GM21723 (cell line): ENCODE results near the gene KRTAP19-2.
"Not testable (repeated sequence)": the region's sequence is repeated elsewhere in the genome, so short reads cannot be mapped to it uniquely, and the experiment has no call there.

ENCODE experiments used
- ATAC-seq: cut with Tn5 transposase; IDR thresholded peaks from one replicate; pipeline ENCODE4 v1.9.1; 2021; ENCODE audit warnings: mild to moderate bottlenecking, moderate library complexity; ENCODE audit not compliant: unreplicated experiment

The KRTAP19-2 gene, protein sequence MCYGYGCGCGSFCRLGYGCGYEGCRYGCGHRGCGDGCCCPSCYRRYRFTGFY

DNA sequence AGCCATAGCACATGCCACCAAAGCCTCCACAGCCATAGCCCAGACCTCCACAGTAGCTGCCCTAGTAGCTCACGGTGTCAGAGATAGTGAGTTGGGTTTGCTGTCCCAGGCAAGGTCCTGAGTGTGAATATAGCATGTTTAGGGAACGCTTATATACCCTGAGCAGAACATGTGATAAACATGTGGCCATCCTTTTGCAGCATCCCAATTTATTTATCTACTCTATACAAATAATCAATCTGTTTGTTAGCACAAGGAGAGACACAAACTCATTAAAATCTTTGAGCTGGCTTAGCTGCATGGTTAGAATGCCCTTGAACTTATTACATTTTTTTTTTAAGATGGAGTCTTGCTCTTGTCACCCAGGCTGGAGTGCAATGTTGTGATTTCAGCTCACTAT, at the start of gene KRTAP19-2:
Gene KRTAP19-2, minus strand, starts transcription at position 101 of the 400 bp plus-strand sequence. Its CDS starts 88 bp downstream, at position 13.
- no peak for ATAC-seq

DNA sequence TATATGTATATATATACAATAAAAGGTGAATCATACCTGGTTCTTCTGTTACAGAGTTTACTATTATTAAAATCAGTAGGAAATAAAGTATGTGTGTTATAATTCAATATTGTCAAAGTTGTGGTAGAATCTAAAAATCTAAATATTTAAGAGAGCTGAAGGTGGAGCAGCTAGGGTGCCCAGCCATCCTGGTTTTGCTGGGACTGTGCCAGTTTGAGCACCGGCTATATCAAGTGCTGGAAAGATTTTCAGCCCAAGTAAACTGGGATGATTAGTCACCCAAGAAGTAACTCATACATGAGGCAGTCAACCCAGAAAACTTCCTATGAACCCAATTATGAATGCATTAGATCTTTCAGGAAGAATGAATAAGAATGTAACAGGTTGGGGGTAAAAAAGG, 31.6 kb upstream of the KRTAP19-2 start:
- no peak for ATAC-seq

DNA sequence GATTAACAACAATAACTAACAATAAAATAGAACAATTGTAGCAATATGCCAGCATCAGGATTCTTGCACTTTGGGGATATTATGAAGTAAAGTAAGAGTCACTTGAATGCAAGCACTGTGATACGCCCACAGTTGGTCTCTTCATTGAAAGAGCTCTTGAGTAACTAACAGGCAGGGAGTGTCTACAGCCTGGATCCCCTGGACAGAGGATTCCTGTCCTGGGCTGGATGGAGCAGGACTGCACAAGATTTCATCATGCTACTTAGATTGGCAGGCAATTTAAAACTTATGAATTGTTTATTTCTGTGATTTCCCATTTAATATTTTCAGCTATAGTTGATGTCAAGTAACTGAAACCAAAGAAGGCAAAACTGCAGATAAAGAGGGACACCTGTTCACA, 28.4 kb upstream of the KRTAP19-2 start:
- ATAC-seq: no peak

DNA sequence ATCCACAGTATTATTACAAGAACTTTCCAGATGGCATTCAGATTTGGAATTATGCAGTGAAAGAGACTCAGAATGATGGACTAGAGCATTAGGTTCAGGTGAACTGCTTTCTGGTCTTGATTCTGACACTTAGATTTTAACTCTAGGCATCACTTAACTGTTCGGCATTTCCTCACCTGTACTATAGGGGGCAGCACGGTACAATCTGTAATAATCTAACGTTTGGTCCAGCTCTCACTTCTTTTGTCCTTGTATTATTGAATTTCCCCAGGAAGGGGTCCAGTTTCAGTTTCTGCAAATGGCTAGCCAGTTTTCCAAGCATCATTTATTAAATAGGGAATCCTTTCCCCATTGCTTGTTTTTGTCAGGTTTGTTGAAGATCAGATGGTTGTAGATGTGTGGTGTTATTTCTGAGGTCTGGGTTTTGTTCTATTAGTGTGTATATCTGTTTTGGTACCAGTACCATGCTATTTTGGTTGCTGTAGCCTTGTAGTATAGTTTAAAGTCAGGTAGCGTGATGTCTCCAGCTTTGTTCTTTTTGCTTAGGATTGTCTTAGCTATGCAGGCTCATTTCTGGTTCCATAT, 18.5 kb upstream of the KRTAP19-2 start:
- ATAC-seq: not testable (repeated sequence)

DNA sequence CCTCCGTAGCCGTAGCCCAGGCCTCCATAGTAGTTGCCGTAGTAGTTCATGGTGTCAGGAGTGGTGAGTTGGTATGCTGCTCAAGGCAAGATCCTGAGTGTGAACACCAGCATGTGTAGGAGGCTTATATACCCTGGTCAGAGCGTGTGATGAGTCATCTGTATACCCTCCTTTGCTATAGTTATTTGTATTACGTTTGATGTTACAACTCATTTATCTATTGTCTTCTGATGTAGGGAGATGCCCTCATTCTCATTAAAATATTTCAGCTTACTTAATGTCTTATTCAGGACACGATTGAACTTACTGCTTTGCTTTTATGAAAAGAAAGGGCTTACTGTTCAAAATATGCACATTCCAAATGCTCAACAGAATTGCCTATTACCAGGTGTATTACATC, 14.8 kb upstream of the KRTAP19-2 start, which contains the start of gene KRTAP19-5:
Gene KRTAP19-5, minus strand, starts transcription at position 101 of the 400 bp plus-strand sequence. Its CDS starts 51 bp downstream, at position 50.
- ATAC-seq: no peak

DNA sequence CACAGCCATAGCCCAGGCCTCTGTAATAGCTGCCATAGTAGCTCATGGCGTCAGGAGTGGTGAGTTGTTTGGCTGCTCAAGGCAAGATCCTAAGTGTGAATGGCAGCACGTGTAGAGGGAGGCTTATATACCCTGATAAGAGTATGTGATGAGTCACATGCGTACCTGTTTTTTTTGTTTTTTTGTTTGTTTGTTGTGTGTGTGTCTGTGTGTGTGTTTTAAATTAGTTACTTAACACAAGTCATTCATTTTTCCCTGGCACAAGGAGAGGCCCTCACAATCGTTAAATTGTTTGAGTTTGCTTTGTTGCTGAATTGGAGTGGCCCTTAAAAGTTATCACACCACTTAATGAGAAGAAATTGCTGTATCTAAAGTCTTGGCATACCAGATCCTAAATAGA, 9.8 kb upstream of the KRTAP19-2 start, which contains the start of gene KRTAP19-4:
Gene KRTAP19-4, minus strand, starts transcription at position 101 of the 400 bp plus-strand sequence. Its CDS starts 55 bp downstream, at position 46.
- no peak for ATAC-seq

DNA sequence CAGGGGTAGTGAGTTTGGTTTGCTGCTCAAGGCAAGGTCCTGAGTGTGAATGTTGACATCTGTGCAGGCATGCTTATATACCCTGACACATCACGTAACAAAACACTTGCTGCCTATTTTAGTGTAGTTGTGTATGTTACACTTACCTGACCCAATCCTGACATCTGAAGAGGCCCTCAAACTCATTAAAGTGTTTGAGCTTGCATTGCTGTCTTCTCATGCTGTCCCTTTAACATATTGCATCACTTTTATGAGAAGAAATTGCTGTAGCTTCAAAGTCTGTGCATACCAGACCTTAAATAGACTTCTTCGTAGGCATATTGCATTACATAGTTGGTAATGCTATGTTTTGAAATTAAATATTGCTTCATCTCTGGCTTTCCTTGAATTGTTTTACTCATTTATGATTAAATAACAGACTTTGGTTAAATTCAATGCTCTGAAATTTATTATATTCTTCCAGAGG, 4.8 kb upstream of the KRTAP19-2 start, which contains the start of gene KRTAP19-3:
Gene KRTAP19-3, minus strand, starts transcription at position 51 of the 466 bp plus-strand sequence. CDS start 56 bp downstream, outside the sequence.
- ATAC-seq: no peak

DNA sequence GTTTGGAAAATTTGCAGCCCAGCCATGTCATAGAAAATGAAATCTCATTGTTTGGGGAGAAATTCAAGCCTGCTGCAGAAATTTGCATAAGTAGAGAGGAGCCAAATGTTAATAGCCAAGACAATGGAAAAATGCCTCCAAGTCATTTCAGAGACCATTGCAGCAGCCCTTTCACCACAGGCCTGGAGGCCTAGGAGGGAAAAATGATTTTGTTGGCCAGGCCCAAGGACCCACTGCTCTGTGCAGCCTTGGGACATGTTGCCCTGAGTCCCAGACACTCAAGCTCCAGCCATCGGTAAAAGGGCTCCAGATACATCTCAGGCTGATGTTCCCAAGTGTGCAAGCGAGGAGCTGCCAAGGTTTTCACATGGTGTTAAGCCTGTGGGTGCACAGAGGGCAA, 1.1 kb downstream of the KRTAP19-2 start:
- ATAC-seq: no peak

DNA sequence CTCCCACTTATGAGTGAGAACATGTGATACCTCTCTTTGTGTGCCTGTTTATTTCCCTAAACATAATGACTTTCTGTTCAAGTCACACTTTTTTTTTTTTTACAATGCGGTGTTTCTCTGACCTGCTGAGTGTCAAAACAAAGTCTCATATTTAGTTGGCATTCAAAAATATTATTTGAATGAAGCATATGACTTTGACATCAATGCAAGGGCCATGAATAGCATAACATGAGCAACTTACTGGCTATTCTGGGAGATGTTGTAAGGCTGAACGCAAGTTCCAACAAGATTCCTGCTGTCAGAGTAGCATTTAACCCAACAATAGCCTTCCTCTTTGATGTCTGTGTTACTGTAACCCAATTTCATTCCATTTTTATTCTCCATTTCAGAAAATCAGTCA, 5.1 kb downstream of the KRTAP19-2 start:
- ATAC-seq: no peak

DNA sequence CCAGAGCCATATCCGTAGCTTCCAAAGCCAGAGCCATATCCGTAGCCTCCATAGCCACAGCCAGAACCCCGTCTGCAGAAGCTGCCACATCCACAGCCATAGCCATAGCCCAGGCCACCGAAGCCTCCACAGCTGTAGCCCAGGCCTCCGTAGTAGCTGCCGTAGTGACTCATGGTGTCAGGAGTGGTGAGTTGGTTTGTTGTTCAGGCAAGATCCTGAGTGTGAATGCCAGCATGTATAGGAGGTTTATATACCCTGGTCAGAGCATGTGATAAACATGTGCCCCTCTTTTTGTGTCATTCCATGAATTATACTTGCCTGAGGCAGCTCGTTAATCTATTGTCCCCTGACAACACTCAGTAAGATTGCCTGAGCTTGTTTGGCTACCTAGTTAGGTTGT, 7.1 kb downstream of the KRTAP19-2 start, which contains the start of gene KRTAP19-1:
Gene KRTAP19-1, minus strand, starts transcription at position 223 of the 400 bp plus-strand sequence. Its CDS starts 50 bp downstream, at position 173.
- no peak for ATAC-seq

DNA sequence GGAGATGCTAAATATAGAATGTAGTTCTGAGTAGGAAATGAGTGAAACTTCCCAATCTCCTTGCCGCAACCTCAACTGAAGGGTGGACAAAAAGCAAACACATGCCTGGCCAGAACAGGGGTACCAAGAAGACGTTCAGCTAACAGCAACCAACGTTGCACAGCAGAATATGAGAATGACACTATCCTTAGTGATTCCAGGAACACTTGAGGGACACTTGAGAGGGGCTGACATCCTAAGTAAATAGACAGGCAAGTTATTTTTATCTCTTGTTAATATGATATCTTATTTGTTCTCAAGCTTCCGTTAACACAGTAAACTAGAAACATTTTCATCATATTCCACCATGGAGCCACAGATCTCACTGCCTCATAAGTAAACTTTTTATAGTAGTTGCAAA, 8.0 kb downstream of the KRTAP19-2 start:
- no peak for ATAC-seq

DNA sequence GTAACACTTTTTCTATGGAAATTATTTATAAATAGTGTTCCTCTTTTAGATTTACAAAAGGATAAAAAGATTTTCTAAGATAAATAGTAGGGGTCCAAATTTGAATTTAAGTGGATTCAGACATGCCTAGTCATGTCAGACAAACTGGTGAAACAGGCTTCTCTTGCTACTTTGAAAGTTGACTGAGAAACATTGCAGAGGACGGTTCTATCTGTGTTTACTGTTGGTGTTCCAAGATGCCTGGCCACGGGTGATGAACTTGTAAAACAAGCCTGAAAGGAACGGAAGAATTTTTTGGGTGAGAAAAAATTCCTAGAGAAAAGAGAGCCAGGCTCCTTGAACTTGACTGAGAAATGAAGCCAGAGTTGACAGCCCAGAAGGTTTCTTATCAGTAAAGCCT, 9.2 kb downstream of the KRTAP19-2 start:
- no peak for ATAC-seq

DNA sequence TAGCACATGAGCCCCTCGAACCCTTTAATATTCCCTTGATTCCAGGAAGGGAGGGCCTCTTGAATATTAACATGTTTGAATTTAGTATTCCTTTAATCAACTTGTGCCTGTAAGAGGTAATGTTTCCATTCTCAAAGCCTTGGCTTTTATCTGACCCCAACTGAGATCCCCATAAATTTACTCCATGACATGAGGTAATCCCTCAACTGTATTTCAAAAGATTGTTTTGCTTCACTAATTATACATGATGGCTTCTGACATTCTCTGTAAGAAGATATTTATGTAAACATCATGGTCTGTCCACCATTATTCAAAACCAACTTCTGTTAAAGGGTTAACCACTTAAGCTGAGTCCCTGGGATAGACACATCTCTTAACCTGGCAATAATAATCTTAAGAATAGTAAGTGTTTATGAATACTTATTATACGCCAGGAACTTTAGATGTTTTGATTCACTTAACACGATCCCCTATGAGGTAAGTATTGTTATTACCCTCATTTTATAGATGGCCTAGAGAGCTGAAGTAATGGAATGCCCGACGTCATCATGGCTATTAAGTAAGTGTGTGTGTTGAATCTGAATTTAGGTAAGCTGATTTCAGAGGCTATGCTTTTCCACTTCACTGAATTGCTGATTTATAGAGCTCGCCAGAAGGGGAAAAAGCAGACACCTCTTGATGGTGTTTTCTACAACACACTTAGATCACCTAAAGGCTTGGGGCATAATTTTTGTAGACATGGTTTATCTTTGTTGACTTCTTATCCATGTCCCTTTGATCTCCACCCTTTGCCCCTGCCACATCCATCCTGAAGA, 18.1 kb downstream of the KRTAP19-2 start:
- ATAC-seq: no peak

DNA sequence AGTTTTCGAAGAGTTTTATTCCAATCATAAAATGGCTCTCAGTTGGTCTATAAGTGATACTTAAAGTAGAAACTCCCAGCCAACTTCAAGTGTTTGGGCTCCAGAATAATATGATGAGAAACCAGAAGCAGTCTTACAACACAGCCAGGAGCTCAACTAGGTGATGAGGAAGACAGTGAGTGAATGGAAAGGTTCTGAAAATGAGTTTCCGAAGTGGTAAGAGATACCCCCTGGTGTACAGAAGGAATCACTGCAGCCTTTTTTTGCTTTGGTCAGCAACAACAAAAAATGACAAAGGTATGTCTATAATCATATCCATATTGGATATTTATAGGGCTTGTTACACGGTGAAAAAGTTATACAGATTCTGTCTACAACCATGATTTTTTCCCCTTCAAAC, 23.5 kb downstream of the KRTAP19-2 start:
- ATAC-seq: no peak

DNA sequence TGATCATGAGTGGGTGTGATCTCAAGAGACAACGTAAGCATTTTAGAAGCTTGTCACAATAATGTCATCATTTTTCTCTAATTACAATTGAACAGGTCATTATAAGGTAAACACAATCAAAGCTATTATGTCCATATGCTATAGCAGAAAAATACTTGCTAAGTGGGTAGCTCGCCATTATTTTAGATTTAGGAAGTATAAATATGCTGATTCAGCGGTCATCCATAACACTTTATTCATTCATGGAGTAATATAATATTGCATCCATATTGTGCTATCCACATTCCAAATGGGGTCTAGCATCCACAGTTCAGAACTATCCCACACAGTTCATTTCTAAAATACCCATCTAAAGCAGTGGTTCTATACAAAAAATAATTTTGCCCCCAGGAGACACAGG, 38.7 kb downstream of the KRTAP19-2 start:
- no peak for ATAC-seq

DNA sequence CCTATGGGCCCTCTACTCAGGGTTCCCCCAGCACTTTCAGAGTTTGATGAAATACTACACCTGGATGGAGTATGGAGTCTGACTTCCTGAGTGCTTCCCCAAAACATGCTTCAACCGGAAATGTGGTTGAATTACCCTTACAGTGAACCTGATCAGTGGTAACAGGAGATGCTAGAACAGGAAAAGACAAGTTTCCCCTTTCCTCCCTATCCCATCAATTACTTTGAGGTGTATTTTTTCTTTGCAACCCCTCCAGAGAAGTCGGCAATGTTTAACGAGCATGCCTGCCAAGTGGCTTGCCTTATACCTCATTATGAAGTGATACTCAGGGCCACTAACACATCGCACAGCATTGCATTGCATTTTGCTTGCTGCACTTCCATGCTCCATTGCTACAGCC, 40.2 kb downstream of the KRTAP19-2 start:
- no peak for ATAC-seq

DNA sequence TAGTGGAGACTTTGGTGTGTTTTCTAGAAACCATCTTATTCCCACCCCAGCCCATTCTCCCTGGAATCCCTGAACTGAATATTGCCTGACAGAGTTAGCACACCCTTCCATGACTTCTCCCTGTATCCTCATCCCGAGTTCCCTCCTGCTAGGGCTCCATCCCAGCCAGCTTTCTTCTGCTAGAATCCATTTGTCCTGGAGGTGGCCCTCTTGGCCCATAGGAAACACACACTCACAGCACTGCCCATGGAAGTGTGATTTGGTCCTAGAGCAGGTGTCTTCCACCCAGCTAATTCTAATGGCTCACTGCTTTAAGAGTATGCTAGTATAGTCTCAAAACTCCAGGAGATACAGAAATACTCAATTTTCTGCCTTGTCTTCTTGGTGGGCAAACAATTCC, 43.0 kb downstream of the KRTAP19-2 start:
- no peak for ATAC-seq

DNA sequence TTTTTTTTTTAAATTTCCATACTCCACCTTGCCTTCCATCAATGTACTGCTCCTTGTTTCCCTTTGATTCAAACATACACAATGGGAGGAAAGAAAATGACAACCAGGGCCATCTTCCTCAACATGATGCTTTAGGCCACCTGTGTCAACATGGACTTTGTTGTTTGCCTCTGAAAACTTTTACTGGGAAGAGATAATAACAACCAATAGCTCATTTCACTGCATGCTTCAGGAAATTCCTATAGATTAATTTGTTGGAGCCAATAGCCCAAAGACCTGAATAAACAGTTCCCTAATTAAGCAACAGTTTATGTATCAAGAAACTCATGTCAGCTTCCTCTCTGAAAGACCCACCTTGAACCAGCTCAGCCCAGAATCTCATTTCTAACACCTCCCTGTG, 44.0 kb downstream of the KRTAP19-2 start:
- ATAC-seq: no peak

DNA sequence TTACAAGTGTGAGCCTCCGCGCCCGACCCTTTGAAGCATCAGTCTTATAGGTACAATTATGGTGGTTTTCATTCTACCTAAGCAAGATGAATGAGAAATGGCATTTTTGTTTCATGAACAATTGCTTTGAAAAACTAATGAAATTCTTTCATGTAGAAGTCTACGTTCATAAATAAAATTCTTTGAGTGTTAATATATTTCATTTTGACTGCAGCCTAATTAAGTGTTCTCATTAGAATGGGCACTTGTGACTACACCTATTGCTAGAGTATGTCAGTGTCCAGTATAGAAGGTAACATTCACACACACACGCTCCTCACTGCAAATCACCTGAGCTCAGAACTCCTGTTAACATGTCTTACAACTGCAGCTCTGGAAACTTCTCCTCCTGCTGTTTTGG, 47.3 kb downstream of the KRTAP19-2 start, which contains the start of gene KRTAP15-1:
Gene KRTAP15-1, plus strand, starts transcription at position 301 of the 400 bp plus-strand sequence. Its CDS starts 53 bp downstream, at position 354.
- ATAC-seq: no peak
